HG03565 (cell line): Measurements from ENCODE around the gene CC2D2B.
"Not testable (repeated sequence)": the region's sequence is repeated elsewhere in the genome, so short reads cannot be mapped to it uniquely, and the experiment has no call there.

Experiments used
- ATAC-seq: cut with Tn5 transposase; IDR thresholded peaks from one replicate; pipeline ENCODE4 v1.9.1; 2021; ENCODE audit warnings: mild to moderate bottlenecking, moderate library complexity; ENCODE audit not compliant: unreplicated experiment

The CC2D2B gene, protein sequence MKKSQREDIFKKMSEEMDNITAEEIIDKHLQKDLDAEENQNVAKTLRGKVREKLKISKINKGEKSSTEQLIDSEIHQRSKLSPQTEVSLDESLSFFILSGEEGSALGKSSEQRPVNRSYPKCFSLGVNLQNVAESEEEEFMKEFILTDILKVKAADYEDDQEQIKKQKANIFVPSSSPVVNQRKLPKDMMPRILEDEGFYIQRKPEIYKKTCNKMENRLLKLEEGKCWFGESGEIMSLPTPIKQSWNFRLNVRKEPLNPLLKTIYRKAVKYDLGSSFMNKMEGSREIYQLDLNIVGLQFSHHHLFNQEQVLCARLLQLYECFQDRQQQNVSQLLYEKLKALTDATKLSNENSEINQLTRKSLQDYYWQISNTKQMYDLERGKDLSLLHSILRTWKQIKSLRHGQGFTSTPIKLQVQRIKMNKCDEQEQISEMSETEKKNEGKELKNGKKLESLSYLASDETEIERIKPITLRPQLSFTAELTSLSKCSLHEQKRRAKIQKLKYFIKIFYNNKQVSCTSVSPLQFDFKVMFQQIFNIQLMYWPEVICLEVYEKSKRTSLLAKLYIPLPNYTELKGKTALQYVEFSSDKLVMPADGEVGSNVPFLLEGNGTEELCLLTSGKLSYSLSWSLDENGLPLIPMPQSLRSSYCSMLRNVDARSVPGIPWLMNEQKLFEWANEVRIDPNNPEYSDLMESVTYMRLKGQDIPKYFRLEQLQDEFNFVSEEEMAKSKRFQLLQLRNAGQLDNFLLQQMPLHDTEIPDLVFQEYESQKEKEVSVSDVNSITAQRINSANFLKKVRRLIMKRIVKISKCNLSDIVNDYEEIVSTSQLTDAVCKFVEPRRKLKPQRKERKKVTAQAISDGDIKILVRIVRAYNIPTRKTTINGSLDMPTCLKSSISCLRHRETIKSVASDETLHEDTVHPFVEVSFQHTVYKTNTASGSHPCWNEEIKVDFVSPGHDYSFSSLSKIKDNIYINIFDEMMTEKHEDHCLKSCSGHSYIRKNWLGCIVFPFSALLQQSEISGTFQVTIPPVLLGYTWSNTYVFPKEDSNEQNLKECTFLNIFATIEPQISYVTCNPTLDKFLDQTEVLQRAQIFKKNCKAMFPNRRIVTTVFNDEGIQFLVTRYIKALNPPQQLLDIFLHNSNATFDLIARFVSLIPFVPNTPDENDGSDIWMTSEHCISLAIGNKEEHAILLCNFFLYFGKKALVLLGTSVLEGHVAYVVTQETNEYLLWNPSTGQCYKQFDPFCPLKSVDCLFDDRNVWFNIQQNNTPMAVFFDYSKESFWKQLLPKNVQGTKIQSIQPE (N-terminal part only)

DNA sequence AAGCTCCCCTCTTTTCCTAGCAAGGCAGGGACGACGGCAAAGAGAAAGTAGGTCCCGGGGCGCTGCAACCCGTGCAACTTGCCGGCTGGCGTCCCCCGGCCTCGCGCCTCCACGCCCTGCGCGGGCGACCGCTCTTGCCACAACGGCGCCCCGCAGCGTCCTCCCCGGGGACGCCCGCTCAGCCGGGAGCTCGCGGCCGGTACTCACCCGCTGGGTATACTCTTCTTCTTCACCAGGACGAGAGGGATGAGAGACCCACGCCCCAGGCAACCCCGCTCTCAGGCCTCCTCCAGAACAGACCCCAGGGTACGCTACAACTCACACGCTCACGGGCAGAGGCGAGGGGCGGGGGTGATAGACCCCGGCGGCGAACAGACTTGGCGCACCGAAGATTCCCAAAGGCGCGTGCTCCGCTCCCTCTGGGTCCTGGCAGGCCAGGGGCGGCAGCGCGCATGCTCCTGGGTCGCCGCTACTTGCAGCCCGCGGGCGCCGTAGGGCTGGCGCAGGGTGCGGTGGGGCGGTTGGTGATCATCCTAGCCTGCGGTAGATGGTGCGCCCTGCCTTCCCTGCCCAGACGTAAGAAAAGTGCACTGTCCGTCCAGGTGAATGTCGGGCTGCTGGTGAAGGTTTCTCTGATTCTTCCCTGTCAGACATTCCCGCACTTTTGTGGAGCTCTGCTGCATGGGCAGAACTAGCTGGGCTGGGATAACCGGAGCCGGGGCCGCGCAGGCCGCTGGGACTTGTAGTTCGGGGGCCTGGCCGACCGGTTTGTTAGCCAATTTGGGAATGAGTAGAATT is at the start of gene CC2D2B:
CC2D2B (plus strand) TSS at position 520 of the 798 bp plus-strand sequence. CDS start 3,349 bp downstream, outside the sequence.
- ATAC-seq, result peak; percentile 66

DNA sequence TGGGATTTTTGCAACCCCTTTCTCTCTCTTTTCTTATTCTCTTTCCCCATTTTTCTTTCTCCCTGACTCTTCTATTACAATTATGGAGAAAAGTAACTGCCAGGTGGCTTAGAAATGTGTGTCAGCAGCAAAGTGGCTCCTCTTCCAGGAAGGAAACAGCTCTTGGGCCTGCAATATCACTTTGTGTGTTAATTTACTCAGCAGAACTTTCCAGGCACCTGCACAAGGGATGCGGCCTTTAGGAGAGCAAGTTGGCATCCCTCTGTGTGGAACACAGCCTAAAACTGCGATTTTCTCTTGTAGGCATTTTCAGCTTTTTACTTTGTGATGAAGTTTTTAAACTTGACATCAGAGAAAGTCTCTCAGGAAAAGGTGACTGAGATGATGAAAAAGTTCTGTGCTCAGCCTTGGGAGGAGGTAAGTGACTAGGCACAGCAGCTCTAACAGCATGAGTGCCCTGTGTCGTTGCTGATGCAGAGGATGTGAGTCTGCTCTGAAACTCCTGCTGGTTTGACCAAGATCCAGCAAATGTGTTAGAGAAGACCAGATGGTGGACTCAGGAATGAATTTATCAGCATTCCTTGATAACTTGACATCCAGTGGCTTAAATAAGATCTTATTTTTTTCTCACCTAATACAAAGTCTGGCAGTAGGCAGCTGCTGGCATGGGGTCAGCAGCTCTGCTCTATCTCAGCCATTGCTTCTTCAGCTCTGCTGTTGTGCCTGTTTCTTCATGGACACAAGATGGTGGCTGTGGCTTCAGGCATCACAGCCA is 47.4 kb upstream of the CC2D2B start:
- ATAC-seq, result no peak

DNA sequence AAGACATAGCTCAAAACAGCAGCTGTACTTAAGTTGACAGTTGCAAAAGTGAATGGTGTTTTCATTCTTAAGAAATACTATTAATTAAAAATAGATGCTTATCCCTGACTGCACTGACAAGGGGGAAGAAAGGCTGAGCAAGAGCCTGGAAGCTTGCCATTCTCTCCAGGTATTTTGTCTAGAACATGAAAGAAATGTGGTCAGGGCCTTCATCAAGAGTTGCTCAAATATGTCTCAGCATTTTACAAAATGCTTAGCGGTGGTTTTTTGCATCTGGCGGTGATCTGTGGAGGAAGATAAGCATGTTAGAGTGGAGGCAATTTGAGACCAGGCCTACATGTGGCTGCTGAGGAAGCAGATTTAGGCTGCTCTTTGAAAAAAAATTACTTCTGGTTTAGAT is 46.4 kb upstream of the CC2D2B start:
- ATAC-seq, result no peak

DNA sequence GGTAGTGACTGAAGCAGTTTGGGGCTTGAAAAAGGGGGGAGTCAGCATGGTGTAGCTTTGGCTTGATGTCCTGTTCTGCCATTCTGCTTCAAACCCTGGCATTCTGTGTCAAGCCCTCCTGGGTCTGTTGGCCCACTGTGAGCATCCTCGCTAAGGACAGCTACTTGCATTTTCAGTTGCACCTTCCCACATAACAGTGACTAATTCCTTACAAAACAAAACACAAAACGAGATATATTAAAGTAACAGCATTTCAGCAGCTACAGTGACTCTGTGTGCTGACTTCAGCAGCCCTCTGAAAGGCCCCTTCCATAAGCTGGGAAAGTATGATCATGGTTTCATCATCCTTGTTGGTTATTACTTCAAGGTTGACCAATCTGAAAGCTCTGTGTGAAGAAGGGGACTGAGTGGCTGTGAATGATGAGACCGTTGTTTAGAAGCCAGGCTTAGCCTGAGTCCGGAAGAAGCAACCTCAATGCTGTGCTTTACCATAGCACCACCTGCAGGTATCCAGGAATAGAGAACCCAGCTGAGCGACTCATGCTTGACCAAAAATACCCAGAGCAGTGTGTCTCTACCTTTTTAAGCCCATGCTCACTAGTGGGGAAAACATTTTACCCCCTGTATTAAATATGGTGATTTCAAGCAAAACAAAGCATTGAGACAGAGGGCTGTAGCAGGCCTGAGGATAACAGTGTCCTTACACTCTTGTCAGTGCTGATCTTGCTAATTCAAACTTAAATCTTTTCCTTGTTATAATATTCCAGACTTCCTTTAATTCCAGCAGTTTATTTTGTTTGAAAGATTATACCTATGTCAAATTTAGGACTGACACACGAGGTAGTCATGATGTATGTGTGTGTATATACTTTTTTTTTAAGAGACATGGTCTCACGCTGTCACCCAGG is 42.6 kb upstream of the CC2D2B start:
- peak; percentile 89 for ATAC-seq

DNA sequence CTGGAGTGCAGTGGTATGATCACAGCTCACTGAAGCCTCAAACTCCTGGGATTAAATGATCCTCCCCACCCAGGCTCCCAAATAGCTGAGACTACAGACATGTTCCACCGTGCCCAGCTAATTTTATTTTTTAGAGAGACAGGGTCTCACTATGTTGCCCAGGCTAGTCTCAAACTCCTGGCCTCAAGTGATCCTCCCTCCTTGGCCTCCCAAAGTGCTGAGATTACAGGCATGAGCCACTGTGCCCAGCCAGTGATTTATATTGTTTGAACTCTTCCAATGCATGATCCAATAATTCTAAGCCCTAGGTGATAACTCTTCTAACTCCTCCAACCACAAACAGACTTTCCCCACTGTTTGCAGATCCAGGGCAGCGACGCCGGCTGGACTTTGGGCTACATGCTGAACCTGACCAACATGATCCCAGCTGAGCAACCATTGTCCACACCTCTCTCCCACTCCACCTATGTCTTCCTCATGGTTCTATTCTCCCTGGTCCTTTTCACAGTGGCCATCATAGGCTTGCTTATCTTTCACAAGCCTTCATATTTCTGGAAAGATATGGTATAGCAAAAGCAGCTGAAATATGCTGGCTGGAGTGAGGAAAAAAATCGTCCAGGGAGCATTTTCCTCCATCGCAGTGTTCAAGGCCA is 41.8 kb upstream of the CC2D2B start:
- no peak for ATAC-seq

DNA sequence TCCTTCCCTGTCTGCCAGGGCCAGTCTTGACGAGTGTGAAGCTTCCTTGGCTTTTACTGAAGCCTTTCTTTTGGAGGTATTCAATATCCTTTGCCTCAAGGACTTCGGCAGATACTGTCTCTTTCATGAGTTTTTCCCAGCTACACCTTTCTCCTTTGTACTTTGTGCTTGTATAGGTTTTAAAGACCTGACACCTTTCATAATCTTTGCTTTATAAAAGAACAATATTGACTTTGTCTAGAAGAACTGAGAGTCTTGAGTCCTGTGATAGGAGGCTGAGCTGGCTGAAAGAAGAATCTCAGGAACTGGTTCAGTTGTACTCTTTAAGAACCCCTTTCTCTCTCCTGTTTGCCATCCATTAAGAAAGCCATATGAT is 41.3 kb upstream of the CC2D2B start:
- ATAC-seq, result no peak

DNA sequence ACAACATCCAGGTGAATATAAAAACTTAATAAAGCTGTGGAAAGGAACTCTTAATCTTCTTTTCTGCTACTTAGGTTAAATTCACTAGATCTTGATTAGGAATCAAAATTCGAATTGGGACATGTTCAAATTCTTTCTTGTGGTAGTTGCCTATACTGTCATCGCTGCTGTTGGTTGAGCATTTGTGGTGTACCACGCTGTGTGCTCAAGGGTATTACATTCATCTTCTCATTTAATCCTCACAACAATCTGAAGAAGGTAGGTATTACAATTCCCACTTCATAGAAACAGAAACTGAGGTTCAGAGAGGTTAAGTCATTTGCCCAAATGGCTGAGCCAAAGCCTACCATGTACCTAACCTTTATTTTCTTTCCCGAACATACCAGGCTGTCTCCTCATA is 39.9 kb upstream of the CC2D2B start:
- no peak for ATAC-seq

DNA sequence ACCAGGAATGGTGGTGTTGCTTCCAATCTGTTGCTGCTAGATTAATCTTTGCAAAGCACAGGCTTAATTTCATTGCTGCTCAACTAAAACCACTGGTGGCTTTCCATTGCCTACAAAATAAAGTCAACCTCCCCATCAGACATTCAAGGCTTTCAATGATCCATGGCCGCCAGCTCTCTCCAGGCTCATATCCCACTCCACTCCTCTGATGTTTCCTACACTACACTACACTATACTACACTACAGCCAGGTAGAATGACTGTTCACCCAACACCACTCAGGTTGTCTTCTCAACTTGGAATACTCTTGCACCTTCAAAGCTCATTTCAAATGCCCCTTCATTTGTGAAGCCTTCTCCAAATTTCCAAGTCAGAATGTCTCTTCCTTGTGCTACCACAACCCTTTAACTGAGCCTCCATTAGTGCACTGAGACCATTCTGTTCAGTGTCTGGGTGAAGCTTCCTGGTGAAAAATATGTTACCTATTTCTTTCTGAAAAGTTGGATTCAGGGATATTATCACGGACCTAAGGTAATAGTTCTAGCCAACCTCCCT is 35.5 kb upstream of the CC2D2B start:
- no peak for ATAC-seq

DNA sequence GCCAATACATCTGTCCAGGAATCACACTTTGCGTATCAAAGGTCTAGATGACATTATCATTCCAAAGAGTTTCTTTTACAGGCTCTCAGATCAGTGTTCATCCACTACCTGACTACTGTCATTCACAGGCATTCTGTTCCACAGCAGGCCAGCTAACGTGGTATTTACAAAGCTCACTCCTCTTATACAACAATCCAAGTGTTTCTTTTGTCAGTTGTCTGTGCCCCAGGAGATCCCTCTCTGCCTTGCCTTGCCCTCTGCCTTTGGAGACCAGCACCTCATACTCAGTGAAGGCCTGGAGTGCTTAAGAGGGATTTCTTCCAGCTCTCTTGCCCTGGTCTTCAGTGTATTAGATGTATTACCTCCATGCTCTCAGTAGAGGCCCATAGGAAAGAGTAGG is 34.6 kb upstream of the CC2D2B start:
- ATAC-seq, result no peak

DNA sequence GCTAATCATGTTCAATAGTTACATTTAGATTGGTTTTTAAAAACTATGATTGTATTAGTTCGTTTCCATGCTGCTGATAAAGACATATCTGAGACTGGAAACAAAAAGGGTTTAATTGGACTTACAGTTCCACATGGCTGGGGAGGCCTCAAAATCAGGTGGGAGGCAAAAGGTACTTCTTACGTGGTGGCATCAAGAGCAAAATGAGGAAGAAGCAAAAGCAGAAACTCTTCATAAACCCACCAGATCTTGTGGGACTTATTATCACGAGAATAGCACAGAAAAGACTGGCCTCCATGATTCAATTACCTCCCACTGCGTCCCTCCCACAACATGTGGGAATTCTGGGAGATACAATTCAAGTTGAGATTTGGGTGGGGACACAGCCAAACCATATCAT is 34.1 kb upstream of the CC2D2B start:
- no peak for ATAC-seq

DNA sequence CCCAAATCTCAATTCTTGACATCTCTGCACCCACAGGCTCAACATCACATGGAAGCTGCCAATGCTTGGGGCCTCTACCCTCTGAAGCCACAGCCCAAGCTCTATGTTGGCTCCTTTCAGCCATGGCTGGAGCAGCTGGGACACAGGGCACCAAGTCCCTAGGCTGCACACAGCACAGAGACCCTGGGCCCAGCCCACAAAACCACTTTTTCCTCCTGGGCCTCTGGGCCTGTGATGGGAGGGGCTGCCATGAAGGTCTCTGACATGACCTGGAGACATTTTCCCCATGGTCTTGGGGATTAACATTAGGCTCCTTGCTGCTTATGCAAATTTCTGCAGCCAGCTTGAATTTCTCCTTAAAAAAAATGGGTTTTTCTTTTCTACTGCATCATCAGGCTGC is 33.0 kb upstream of the CC2D2B start:
- ATAC-seq, result not testable (repeated sequence)

DNA sequence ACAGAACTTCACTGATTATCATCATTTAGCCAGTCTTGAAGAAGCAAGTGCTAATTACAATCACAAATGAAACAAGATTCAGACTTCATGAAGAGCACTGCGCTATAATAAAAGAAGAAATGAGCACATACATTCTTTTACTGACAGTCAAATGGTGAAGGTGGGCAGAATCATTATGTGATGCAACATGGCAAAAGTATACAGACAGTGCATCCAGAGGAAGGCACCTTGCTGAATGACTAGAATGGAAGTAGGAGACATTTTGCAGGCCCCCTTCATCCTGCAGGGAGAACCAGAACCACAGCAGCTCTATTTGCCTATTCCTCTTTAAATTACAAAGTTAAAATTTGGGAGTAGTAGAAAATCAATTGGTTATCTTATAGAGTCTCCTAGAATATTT is 31.0 kb upstream of the CC2D2B start:
- ATAC-seq, result no peak

DNA sequence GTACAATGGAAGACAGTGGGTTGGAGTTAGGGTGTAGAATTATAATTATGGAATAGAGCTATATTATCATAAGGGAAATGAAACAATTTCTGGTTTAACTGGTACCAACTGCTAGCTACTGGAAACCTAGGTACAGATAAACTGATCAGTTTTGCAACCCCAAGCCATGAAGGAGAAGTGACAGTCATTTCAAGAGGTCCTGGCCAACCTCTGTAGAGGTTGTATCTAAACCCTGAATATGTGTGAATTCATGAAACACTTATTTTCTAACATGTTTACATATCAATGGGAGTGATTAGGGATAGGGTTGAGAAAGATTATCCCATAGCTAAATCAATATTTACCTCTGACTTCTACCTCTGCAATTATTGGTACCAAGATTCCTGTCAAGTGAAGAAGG is 29.9 kb upstream of the CC2D2B start:
- ATAC-seq, result peak; percentile 47

DNA sequence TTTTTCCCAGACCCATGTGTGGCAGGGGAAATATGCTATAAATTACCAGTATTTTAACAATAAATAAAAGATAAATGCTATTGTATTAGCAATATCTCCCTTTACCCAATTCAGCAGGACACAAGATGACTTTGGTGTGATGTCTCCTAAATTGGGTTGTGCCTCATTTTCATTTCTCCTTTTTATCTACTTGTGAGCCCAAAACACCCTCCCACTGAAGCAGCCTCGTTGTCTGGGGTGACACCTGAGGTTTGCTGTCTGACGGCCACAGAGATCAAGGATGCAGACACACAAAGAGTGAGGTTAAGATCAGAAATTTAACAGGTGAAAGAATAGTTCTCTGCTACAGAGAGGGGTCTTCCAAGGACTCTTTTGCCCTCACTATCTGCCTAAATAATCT is 27.1 kb upstream of the CC2D2B start:
- ATAC-seq, result peak; percentile 38

DNA sequence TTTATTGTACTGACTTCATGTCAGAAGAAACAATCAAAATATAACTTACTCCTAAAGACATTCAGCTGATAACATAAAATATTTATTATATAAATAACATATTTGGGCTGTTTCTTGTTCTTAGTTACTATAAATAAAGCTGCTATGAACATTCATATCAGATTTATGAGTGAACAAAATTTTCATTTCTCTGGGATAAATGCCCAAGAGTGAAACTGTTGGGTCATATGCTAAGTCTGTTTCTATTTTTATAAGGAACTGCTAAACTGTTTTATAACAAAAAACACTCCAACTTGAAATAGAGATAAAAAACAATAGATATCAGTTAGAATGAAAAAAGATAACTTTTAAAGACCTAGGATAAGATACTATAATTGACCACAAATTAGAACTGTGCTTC is 26.5 kb upstream of the CC2D2B start:
- ATAC-seq, result no peak

DNA sequence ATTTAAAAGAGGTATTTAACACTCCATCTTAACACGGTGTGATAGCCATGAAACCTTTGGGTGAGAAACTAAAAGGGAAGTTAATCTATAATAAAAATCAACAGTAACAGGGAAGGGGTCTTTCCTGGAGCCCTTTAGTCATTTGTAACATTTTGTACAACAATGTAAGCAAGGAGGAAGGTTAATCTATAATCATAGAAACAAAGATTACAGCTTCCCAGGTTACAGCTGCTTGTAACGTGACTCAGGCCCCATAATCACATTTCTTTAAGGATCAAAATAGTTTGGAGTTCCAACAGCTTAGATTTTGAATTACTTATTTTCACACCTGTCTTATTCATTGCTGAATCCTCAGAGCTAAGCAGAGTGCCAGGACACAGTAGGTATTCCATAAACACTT is 17.9 kb upstream of the CC2D2B start:
- ATAC-seq, result no peak

DNA sequence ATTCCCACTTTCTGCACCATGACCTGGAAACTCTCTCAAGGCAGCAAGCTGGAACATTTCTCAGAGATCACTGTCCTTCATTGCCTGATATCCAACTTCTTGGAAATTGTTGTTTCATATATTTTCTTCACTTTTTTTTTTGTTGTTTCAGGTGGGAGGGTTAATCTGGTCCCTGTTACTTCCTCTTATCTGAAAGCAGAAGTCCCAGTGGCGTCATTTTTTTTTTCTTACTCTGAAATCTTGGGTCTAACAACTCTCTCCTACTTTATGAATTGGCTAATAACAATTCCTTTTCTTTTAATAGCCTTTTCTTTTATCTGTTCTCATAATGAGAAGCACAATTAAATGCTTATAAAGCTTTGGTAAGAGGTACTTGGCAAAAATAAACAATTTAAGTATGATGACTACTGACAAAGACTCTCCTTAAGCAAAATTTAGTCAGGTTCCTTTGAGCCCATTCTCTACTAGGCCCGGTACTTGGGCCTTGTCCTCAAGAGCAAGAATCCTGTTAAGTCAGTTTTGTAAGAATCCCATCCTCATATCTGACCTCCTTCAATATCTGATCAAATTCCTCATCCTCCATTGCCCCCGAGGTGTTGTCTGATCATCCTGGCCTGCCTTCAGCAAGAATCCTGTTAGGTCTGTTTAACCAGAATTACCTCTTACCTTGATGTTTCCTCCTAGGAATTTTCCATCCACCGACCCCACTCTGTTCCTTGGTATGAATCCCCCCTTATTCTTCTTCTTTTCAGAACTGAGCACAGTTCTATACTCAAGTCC is 11.5 kb upstream of the CC2D2B start:
- ATAC-seq, result no peak
